HepG2 (cell line): Measurements from ENCODE around the gene UBE2J1. TPM values are rescaled to one million over a fixed set of nuclear protein-coding genes. Genes with fewer than 3 reads are reported as not detected.

ENCODE experiments used
- CAMTA2 ChIP-seq: sonication (generic); formaldehyde crosslinking; IDR thresholded peaks from 2 replicates; pipeline ENCODE4 v1.4.0; 2020; ENCODE audit warnings: mild to moderate bottlenecking, missing genetic modification reagents, borderline replicate concordance
- DDIT3 ChIP-seq: sonication (generic); formaldehyde crosslinking; IDR thresholded peaks from 2 replicates; pipeline ENCODE4 v1.4.0; 2020; ENCODE audit warnings: mild to moderate bottlenecking, missing genetic modification reagents
- ETV5 ChIP-seq: IDR thresholded peaks from 2 replicates; pipeline ENCODE4 v1.6.1; 2018; ENCODE audit warnings: missing biosample characterization, missing genetic modification reagents, inconsistent platforms, borderline replicate concordance
- HMGXB4 ChIP-seq, 2 experiments: sonication (generic) in 1 of 2; formaldehyde crosslinking in 1 of 2; IDR thresholded peaks; 2 replicates each; pipeline versions ENCODE4 v1.4.0 to v1.6.1; 2018 to 2020; ENCODE audit warnings: missing genetic modification reagents in 2 of 2, borderline replicate concordance in 1 of 2, low read depth in 1 of 2, mild to moderate bottlenecking in 1 of 2, missing biosample characterization in 1 of 2
- NONO ChIP-seq, 2 experiments: fragments of 450-650 bp in 1 of 2; sonication (generic) in 1 of 2; formaldehyde crosslinking in 1 of 2; IDR thresholded peaks in 1 of 2; conservative IDR thresholded peaks in 1 of 2; 2 replicates each; pipeline versions ENCODE4 v1.6.1 to v1.8.0; 2017 to 2022; ENCODE audit warnings: mild to moderate bottlenecking in 1 of 2, missing genetic modification reagents in 1 of 2, moderate library complexity in 1 of 2
- PRMT3 ChIP-seq: sonication (generic); formaldehyde crosslinking; IDR thresholded peaks from 2 replicates; pipeline ENCODE4 v1.8.1; 2022; ENCODE audit warnings: low read depth, mild to moderate bottlenecking, moderate library complexity, missing genetic modification reagents, borderline replicate concordance
- SOX6 ChIP-seq, 2 experiments: fragments of 450-650 bp in 1 of 2; sonication (generic) in 1 of 2; formaldehyde crosslinking in 1 of 2; IDR thresholded peaks; 2 replicates each; pipeline versions ENCODE4 v1.4.0 to v1.6.1; 2017 to 2020; ENCODE audit warnings: antibody characterized with exemption in 1 of 2, mild to moderate bottlenecking in 1 of 2, missing genetic modification reagents in 1 of 2
- TGIF2 ChIP-seq: IDR thresholded peaks from 2 replicates; pipeline ENCODE4 v1.6.1; 2016; ENCODE audit warnings: control low read depth, missing compliant biosample characterization
- THAP7 ChIP-seq: sonication (generic); formaldehyde crosslinking; IDR thresholded peaks from 2 replicates; pipeline ENCODE4 v1.8.1; 2023; ENCODE audit warnings: mild to moderate bottlenecking, missing genetic modification reagents
- XBP1 ChIP-seq: sonication (generic); formaldehyde crosslinking; IDR thresholded peaks from 2 replicates; pipeline ENCODE4 v1.5.0; 2020; ENCODE audit warnings: missing genetic modification reagents
- ZNF180 ChIP-seq: sonication (generic); formaldehyde crosslinking; IDR thresholded peaks from 2 replicates; pipeline ENCODE4 v1.4.0; 2020; ENCODE audit warnings: low read depth, missing genetic modification reagents, borderline replicate concordance
- ZNF460 ChIP-seq: sonication (generic); formaldehyde crosslinking; IDR thresholded peaks from 2 replicates; pipeline ENCODE4 v1.5.1; 2020; ENCODE audit warnings: missing genetic modification reagents, mild to moderate bottlenecking, borderline replicate concordance
- ZNF709 ChIP-seq: sonication (generic); formaldehyde crosslinking; IDR thresholded peaks from 2 replicates; pipeline ENCODE4 v1.5.0; 2020; ENCODE audit warnings: mild to moderate bottlenecking, missing genetic modification reagents
- polyA plus RNA-seq, 8 experiments: library from polyadenylated mRNA; depleted of rRNA in 3 of 8; stranded (reverse) in 7 of 8; unstranded in 1 of 8; fragments of >200 nt; fragmentation: Illumina TruSeq in 4 of 8; extraction: Trizol in 4 of 8; gene quantifications; 2 replicates each; pipeline versions ENCODE4 v1.2.1 to v1.2.3, GENCODE V29; 2011 to 2016; ENCODE audit warnings: low read depth in 4 of 8, missing spikeins in 1 of 8, mixed read lengths in 1 of 8; ENCODE audit not compliant: insufficient read depth in 1 of 8
- total RNA-seq, 5 experiments: library from RNA; depleted of rRNA; stranded (reverse); fragments of >200 nt; fragmentation: Illumina TruSeq; extraction: Trizol; gene quantifications; 2 replicates each; pipeline ENCODE4 v1.2.3, GENCODE V29; 2016; ENCODE audit warnings: low read depth in 1 of 5
- TF ChIP-seq, protein P1 (sequence below): sonication (generic); formaldehyde crosslinking; IDR thresholded peaks from one replicate; pipeline ENCODE4 v1.5.1; 2020; ENCODE audit warnings: mild to moderate bottlenecking, missing genetic modification reagents; ENCODE audit errors: not compliant biosample characterization
- TF ChIP-seq, protein P2 (sequence below): sonication (generic); formaldehyde crosslinking; IDR thresholded peaks from 2 replicates; pipeline ENCODE4 v1.4.0; 2020; ENCODE audit warnings: missing genetic modification reagents, borderline replicate concordance

UBE2J1 gene
- total and polyA plus RNA-seq, 2 of the 13 experiments (the other 11 are each of a cell fraction or from before 2014, with no cell fraction given) = 19.3 to 24.6 TPM

GRCh38 chr6:89371849-89372505, 19.5 kb upstream of the UBE2J1 start (continued):
- peak in 1 of 2 experiments; percentile 63; a peak in 1 of 4 replicates for TF ChIP-seq HMGXB4 (CRISPR knock-in tag; IDR thresholded peaks at IDR 0.05; ENCODE audit: borderline replicate concordance in 1 of 2, low read depth in 1 of 2)
- no peak for TF ChIP-seq ETV5 (CRISPR knock-in tag)
- TF ChIP-seq ZNF180 (CRISPR knock-in tag) = no peak
- TF ChIP-seq ZNF709 = no peak
- TF ChIP-seq XBP1 = 0 out of 2 replicates have a peak, but pooled peaks have one; percentile 42
- no peak for TF ChIP-seq THAP7 (CRISPR knock-in tag)
- no peak for TF ChIP-seq DDIT3 (CRISPR knock-in tag)
- TF ChIP-seq ZNF460 = no peak
- no peak for TF ChIP-seq CAMTA2 (CRISPR knock-in tag)
- no peak for TF ChIP-seq NONO (IDR thresholded peaks at IDR 0.05)
- no peak for TF ChIP-seq NONO (CRISPR knock-in tag; conservative IDR thresholded peaks at IDR 0.05)
- TF ChIP-seq, protein P1, sequence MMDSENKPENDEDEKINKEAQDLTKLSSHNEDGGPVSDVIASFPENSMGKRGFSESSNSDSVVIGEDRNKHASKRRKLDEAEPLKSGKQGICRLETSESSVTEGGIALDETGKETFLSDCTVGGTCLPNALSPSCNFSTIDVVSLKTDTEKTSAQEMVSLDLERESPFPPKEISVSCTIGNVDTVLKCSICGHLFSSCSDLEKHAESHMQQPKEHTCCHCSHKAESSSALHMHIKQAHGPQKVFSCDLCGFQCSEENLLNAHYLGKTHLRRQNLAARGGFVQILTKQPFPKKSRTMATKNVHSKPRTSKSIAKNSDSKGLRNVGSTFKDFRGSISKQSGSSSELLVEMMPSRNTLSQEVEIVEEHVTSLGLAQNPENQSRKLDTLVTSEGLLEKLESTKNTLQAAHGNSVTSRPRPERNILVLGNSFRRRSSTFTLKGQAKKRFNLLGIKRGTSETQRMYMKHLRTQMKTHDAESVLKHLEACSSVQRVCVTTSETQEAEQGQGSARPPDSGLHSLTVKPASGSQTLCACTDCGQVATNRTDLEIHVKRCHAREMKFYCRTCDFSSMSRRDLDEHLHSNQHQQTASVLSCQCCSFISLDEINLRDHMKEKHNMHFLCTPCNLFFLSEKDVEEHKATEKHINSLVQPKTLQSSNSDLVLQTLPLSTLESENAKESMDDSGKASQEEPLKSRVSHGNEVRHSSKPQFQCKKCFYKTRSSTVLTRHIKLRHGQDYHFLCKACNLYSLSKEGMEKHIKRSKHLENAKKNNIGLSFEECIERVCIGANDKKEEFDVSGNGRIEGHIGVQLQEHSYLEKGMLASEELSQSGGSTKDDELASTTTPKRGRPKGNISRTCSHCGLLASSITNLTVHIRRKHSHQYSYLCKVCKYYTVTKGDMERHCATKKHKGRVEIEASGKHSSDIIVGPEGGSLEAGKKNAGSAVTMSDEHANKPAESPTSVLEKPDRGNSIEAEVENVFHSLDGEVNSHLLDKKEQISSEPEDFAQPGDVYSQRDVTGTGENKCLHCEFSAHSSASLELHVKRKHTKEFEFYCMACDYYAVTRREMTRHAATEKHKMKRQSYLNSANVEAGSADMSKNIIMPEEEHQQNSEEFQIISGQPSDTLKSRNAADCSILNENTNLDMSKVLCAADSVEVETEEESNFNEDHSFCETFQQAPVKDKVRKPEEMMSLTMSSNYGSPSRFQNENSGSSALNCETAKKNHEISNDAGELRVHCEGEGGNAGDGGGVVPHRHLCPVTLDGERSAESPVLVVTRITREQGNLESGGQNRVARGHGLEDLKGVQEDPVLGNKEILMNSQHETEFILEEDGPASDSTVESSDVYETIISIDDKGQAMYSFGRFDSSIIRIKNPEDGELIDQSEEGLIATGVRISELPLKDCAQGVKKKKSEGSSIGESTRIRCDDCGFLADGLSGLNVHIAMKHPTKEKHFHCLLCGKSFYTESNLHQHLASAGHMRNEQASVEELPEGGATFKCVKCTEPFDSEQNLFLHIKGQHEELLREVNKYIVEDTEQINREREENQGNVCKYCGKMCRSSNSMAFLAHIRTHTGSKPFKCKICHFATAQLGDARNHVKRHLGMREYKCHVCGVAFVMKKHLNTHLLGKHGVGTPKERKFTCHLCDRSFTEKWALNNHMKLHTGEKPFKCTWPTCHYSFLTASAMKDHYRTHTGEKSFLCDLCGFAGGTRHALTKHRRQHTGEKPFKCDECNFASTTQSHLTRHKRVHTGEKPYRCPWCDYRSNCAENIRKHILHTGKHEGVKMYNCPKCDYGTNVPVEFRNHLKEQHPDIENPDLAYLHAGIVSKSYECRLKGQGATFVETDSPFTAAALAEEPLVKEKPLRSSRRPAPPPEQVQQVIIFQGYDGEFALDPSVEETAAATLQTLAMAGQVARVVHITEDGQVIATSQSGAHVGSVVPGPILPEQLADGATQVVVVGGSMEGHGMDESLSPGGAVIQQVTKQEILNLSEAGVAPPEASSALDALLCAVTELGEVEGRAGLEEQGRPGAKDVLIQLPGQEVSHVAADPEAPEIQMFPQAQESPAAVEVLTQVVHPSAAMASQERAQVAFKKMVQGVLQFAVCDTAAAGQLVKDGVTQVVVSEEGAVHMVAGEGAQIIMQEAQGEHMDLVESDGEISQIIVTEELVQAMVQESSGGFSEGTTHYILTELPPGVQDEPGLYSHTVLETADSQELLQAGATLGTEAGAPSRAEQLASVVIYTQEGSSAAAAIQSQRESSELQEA = no peak
- no peak for TF ChIP-seq SOX6 (IDR thresholded peaks at IDR 0.05)
- TF ChIP-seq SOX6 (CRISPR knock-in tag; IDR thresholded peaks at IDR 0.05) = peak; percentile 25; the same call in 1 of the 2 replicates
- no peak for TF ChIP-seq PRMT3 (CRISPR knock-in tag)
- TF ChIP-seq, protein P2, sequence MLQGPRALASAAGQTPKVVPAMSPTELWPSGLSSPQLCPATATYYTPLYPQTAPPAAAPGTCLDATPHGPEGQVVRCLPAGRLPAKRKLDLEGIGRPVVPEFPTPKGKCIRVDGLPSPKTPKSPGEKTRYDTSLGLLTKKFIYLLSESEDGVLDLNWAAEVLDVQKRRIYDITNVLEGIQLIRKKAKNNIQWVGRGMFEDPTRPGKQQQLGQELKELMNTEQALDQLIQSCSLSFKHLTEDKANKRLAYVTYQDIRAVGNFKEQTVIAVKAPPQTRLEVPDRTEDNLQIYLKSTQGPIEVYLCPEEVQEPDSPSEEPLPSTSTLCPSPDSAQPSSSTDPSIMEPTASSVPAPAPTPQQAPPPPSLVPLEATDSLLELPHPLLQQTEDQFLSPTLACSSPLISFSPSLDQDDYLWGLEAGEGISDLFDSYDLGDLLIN (CRISPR knock-in tag) = no peak
- TF ChIP-seq TGIF2 (CRISPR knock-in tag) = no peak
